HG03575 (cell line): Measurements from ENCODE around the gene RFX7.

Experiments
- ATAC-seq: cut with Tn5 transposase; IDR thresholded peaks from one replicate; pipeline ENCODE4 v1.9.1; 2021; ENCODE audit not compliant: unreplicated experiment, insufficient number of reproducible peaks, low FRiP score; ENCODE audit errors: extremely low read depth

RFX7 gene

GRCh38 chr15:56038015-56038414 lies 205.7 kb downstream of the RFX7 start:
- no peak for ATAC-seq
